ENCODE measurements around the gene OR11L1.

OR11L1 gene

GRCh38 chr1:247841796-247842195, at the start of gene OR11L1:
TSS of gene OR11L1 (minus strand) at chr1:247841896. CDS start at chr1:247841896, 0 bp downstream.
- no peak for DNase-seq

- DNase-seq, result no peak
Measured at GRCh38 chr1:247884797-247885413, 43.2 kb upstream of the OR11L1 start.

GRCh38 chr1:247883346-247883745, 41.6 kb upstream of the OR11L1 start:
- no peak for DNase-seq

- no peak for DNase-seq
Measured at GRCh38 chr1:247865416-247865815, 23.7 kb upstream of the OR11L1 start.

DNA sequence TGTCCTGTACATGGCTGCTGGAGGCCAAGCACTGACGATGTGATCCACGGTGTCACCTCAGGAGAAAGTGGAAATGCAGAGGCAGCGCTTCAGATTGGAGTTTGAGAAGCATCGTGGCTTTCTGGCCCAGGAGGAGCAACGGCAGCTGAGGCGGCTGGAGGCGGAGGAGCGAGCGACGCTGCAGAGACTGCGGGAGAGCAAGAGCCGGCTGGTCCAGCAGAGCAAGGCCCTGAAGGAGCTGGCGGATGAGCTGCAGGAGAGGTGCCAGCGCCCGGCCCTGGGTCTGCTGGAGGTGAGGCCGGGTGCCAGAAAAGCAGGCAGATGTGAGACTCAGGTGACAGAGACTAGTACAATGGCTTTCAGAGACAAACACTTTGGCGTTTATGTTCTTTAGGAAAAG, 22.9 kb upstream of the OR11L1 start:
- no peak for DNase-seq

GRCh38 chr1:247862756-247863155, 21.1 kb upstream of the OR11L1 start:
- DNase-seq, result no peak

- DNase-seq, result no peak
Measured at GRCh38 chr1:247857985-247858619, 16.4 kb upstream of the OR11L1 start.

DNA sequence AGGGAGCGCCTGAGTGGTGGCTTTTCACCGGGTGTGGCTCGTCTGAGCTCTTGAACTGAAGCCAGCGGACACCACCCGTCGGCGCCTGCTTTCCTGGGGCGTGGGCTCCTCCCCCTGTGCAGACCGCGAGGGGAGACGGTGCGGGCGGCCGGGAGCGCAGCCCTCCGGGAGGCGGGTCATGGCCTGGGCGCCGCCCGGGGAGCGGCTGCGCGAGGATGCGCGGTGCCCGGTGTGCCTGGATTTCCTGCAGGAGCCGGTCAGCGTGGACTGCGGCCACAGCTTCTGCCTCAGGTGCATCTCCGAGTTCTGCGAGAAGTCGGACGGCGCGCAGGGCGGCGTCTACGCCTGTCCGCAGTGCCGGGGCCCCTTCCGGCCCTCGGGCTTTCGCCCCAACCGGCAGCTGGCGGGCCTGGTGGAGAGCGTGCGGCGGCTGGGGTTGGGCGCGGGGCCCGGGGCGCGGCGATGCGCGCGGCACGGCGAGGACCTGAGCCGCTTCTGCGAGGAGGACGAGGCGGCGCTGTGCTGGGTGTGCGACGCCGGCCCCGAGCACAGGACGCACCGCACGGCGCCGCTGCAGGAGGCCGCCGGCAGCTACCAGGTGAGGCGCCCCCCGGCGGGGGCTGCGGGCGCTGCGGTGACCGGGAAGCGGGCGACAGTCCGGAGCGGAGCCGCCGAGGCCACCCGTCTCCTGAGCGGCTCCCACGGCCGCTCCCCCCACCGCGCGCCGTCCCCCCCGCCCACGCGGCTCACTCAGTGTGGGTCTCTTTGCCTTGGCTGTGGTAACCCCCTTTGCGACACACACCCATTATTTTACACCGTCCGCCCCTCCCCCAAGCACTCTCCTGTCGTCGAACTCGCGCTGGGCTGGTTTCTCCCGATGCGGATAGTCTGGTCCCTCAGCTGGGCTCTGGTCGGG, 15.6 kb upstream of the OR11L1 start, which contains the start of gene TRIM58:
Gene TRIM58 (plus strand): TSS at position 119 of the 916 bp plus-strand sequence. CDS start 60 bp downstream, at position 179.
- DNase-seq, result peak in 1 of 2 donors; percentile 24

DNA sequence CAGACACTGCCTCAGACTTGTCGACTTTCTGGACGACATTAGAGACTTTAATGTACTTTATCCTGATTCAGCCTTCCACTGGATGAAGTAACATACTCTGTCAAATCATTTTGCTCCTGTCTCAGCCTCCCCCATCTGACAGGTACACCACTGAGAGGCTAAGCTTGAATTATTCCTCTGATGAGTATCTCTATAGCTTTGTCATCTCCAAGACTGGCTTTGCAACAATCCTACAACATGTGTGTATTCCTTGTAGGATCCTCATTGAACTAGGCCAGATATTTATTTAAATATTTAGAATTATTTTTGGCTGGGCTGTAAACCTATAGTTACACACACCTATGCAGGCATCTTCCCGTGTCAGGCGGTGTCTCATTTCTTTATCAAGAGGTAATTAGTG, 14.2 kb upstream of the OR11L1 start:
- no peak for DNase-seq

DNA sequence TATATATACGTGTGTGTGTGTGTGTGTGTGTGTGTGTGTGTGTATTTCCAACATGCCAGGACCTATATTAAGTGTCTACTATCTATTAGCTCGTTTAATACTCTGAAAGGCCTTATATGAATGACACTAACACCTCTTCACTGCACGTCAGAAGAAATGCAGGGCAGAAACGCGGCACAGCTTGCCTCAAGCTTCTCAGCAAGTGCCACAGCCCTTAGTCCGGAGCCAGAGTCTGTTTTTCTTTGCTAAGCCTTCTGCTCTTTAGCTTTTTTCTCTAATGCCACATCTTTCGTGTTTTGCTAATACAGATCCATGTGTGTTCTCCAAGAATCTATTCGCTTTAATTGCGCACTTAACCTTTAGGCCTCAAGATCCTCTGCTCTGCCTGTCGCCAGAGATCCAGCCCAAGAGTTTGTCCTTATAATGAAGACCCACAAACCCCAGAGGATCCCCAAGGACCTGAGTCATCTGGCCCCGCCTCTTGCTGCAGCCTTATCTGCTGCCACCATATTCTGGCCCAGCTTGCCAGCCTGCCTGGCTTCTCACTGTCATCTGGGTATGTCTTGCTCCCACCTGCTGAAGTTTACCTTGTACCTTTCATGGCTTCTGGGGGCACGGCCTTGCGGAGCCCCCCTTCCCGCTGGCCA, 13.3 kb upstream of the OR11L1 start:
- no peak for DNase-seq

- DNase-seq, result no peak
Measured at GRCh38 chr1:247849616-247850015, 7.9 kb upstream of the OR11L1 start.

- DNase-seq, result no peak
Measured at GRCh38 chr1:247848346-247848745, 6.7 kb upstream of the OR11L1 start.

- DNase-seq, result no peak
Measured at GRCh38 chr1:247845693-247846017, 4.0 kb upstream of the OR11L1 start.

DNA sequence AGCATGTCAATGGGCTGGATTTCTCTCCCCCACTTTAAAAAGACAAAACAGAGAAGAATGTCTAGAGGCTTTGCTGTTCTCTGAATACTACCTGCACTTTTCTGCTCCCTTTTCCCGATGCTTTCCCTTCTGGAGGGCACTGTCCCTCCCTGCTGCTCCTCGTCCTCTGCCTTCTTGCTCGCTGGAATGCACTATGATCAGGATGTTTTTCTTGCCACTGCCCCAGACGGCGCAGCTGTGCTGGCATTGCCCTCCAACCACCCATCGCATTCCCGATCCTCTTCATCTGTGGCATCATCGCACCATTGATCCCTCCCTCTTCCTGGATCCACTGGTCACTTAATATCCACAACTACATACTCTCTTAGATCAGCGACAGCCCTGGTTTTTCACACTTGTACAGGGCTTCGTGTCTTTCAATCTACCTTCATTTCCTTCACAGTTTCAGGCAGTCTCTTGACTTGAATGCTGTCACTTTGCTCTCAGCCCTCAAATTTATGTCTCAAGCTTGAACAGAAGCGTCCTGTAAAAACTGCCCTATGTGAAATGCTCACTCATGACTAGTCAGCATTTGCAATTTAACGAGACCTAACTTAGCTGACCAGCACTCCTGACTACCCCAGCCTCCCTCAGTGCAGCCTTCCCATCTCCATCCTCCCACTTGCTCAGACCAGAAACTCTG, 3.5 kb upstream of the OR11L1 start:
- DNase-seq, result no peak

- DNase-seq, result no peak
Measured at GRCh38 chr1:247843411-247843810, 1.7 kb upstream of the OR11L1 start.

DNA sequence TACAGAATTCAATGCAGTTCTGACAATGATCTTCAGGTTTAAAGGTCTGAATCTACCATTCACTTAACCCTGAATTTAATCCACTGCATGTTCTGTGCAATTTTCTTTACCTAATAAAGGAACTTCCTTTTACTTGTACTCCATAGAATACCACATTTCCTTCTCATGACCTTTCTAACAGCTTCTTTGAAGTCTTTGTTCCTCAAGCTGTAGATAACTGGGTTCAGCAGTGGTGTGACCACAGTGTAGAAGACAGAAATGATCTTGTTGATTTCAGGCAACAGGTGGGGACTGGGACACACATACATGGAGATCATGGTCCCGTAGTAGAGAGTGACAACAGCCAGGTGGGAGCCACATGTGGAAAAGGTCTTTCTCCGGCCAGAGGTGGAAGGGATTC, 878 bp downstream of the OR11L1 start:
- DNase-seq, result no peak

DNA sequence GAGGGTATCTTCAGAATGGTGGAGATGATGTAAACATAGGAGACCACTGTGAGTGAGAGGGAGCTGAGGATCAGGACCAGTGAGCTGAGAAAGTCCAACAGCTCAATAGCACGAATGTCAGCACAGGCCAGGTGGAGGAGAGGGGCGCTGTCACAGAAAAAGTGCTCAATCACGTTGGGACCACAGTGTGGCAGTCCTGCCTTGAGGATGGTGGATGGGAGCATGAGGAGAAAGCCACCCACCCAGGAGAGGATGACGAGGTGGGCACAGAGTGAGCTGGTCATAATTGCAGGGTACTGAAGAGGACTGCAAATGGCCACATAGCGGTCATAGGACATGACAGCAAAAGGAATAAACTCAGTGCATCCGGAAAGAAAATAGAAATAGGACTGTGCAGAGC, 8.1 kb downstream of the OR11L1 start:
- no peak for DNase-seq

GRCh38 chr1:247829656-247830055, 12.0 kb downstream of the OR11L1 start:
- DNase-seq, result no peak

DNA sequence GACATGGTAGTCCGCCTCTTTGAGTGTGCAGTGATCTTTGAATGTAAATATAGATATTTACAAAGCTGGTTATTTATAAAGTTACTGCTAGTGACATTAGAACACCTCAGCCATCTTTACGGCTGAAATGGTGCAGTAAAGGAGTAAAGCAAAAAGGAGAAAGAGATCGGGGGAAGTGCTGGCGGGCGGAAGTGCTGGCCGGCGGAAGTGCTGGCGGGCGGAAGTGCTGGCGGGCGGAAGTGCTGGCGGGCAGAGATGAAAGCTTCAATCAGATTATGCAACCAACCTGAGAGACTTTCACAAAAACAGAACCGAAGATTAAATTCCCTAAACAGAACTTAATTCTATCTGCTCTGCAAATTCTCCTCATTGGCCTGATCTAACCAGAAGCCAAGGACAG, 16.3 kb downstream of the OR11L1 start:
- no peak for DNase-seq

DNA sequence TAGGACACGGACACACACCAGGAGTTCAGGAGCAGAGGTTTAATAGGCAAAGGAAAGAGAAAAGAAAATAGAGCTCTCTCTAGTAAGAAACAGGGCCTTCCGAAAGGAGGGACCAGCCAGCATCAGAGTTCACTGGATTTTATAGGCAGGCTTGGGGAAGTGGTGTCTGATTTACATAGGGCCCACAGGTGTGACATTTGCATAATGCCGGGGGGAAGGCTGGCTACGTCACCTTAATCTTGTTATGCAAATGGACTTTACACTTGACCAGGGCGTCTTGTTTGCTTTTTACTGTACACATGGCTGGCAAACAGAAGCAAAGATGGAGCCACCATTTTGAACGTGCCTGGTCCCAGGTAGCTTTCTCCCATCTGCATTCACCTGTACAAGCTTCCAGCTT, 17.7 kb downstream of the OR11L1 start, which contains the start of gene OR14A16:
Gene OR14A16 (minus strand): TSS at position 97 of the 400 bp plus-strand sequence. CDS start 8,390 bp downstream, outside the sequence.
- no peak for DNase-seq

DNA sequence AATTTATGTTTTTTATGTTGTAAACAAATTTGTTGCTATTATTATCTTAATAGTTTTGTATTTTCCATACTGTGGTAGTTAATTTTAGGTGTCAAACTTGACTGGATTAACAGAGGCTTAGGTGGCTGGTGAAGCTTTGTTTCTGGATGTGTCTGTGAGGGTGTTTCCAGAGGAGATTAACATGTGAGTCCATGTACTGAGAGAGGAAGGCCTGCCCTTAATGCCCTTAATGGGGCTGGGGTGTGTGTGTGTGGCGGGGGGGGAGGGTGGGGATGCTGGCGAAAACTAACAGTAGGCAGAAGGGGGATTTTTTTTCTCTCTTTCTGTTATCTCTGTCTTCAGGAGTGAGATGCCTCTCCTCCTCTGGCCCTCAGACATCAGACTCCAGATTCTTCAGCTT, 19.6 kb downstream of the OR11L1 start:
- DNase-seq, result no peak

DNA sequence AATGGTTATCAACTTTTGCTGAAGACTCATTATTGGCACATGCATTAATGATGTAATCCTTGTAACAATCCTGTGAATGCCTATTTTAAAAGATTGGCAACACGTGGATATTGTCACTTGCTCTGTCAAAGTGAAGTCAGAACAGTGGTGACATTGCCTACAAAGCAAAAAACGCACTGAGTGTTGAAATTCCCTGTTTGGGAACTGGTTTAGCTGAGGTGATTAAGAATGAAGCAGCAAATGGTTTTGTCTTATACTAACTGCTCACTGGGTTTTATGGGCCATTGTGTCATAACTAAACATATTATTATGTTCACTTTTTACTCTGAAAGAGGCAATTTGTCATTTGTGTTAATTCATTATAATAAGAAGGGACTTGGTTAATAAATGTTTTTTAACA, 29.1 kb downstream of the OR11L1 start:
- DNase-seq, result no peak

GRCh38 chr1:247797518-247797917, 44.2 kb downstream of the OR11L1 start:
- no peak for DNase-seq
